Superior temporal gyrus (tissue), 1 donor: ENCODE data around the gene SLC22A23.

Experiments
- DNase-seq: peaks from one replicate; pipeline ENCODE4 v3.0.0-alpha.2; 2016; ENCODE audit errors: extremely low spot score

The SLC22A23 gene

GRCh38 chr6:3227363-3228045 is 229.3 kb downstream of the SLC22A23 start, which contains the start of gene TUBB2B:
TSS of gene TUBB2B (minus strand) at chr6:3227653. CDS start at chr6:3227543, 110 bp downstream.
- peak; percentile 23 for DNase-seq

GRCh38 chr6:3226481-3227362 is 230.1 kb downstream of the SLC22A23 start:
- DNase-seq, result peak; percentile 55

- peak; percentile 25 for DNase-seq
Observed at GRCh38 chr6:3226042-3226441, 230.8 kb downstream of the SLC22A23 start.

- no peak for DNase-seq
Observed at GRCh38 chr6:3222506-3223038, 234.3 kb downstream of the SLC22A23 start.

- no peak for DNase-seq
Observed at GRCh38 chr6:3221578-3221977, 235.3 kb downstream of the SLC22A23 start.

- peak; percentile 85 for DNase-seq
Observed at GRCh38 chr6:3220366-3220765, 236.5 kb downstream of the SLC22A23 start.
